Kidney (tissue), 14 donors: ENCODE results near the gene SMAP2. TPM values are rescaled to one million over a fixed set of nuclear protein-coding genes. Genes with fewer than 3 reads are reported as not detected.

ENCODE experiments used
- DNase-seq, 5 donors: peaks; one replicate each; pipeline ENCODE4 v3.0.0-alpha.2; 2013 to 2020
- FAIRE-seq: peaks from 2 replicates; lab custom pipeline; 2012; peaks lifted over from hg19 to GRCh38; lab: Jason Lieb, UNC
- H3K27ac ChIP-seq, 2 donors: one replicate each; pipeline ENCODE4 v1.7.0; 2013; ENCODE audit warnings: low read depth in 2 of 2, low read length in 2 of 2, inconsistent platforms in 1 of 2
- H3K27me3 ChIP-seq: one replicate; pipeline ENCODE4 v1.7.1; 2013; ENCODE audit warnings: low read length, inconsistent platforms; ENCODE audit not compliant: control insufficient read depth, insufficient read depth
- H3K36me3 ChIP-seq, 3 donors: one replicate each; pipeline versions ENCODE4 v1.7.0 to v1.7.1; 2013; ENCODE audit warnings: low read length in 3 of 3, control low read depth in 1 of 3, inconsistent platforms in 1 of 3; ENCODE audit not compliant: insufficient read depth in 3 of 3, control insufficient read depth in 2 of 3
- H3K4me1 ChIP-seq, 3 donors: one replicate each; pipeline versions ENCODE4 v1.7.0 to v1.7.1; 2013; ENCODE audit warnings: low read length in 3 of 3, inconsistent platforms in 1 of 3, low read depth in 1 of 3; ENCODE audit not compliant: control insufficient read depth in 2 of 3, insufficient read depth in 2 of 3
- H3K4me3 ChIP-seq, 3 donors: one replicate each; pipeline versions ENCODE4 v1.7.0 to v1.8.1; 2013; ENCODE audit warnings: low read length in 3 of 3, control low read depth in 1 of 3, inconsistent platforms in 1 of 3
- H3K9ac ChIP-seq, 3 donors: one replicate each; pipeline versions ENCODE4 v1.7.0 to v1.7.1; 2013; ENCODE audit warnings: low read length in 3 of 3, control low read depth in 1 of 3, inconsistent platforms in 1 of 3
- H3K9me3 ChIP-seq, 3 donors: one replicate each; pipeline versions ENCODE4 v1.7.0 to v1.7.1; 2013; ENCODE audit warnings: low read length in 3 of 3, control low read depth in 1 of 3, inconsistent platforms in 1 of 3; ENCODE audit not compliant: control insufficient read depth in 2 of 3, insufficient read depth in 1 of 3
- CTCF ChIP-seq: IDR thresholded peaks from 3 replicates; pipeline ENCODE4 v1.5.1; 2012; ENCODE audit warnings: mild to moderate bottlenecking, moderate library complexity, borderline replicate concordance; ENCODE audit not compliant: insufficient read depth; ENCODE audit errors: extremely low read depth
- intact Hi-C: fragments of 100-400 bp; cut with DNase I; formaldehyde crosslinking; loops from one replicate; pipeline ENCODE4 v1.11.1; 2022
- polyA plus RNA-seq: library from polyadenylated mRNA; stranded (reverse); fragments of 350-450 nt; fragmentation: Illumina TruSeq; extraction: RNeasy Lipid Tissue Mini Kit (QIAGEN cat#74804); gene quantifications from one replicate; pipeline ENCODE4 v1.2.3, GENCODE V29; 2014; ENCODE audit warnings: low read depth, low replicate concordance; ENCODE audit not compliant: insufficient read depth
- total RNA-seq: library from RNA; stranded (reverse); fragmentation: NEBNext Ultra II Directional; extraction: Animal tissue kit (Norgen Biotek cat#: 25700); gene quantifications from one replicate; pipeline ENCODE4 v1.2.1, GENCODE V29; 2021
- donor health status: control.
- donor health status: control.
- donor health status: control.
- donor health status: control.
- donor health status: control.
- donor health status: DM: yes; HTN: yes; CAD: no.
- donor health status: Normal renal cell carcinoma (clear cell type).

The SMAP2 gene
- total and polyA plus RNA-seq, 2 donors from 2014 or later = 17.9 to 61.3 TPM

GRCh38 chr1:40394491-40395172 lies 21.1 kb downstream of the SMAP2 start:
- no peaks in the 10 kb centered on the region for H3K4me1 ChIP-seq
- H3K27me3 ChIP-seq = no peaks in the 10 kb centered on the region
- TF ChIP-seq CTCF = no peak
- intact Hi-C loops = no loop called here
- H3K36me3 ChIP-seq = no peaks in the 10 kb centered on the region
- FAIRE-seq (no peak), DNase-seq (no peak)
- no peaks in the 10 kb centered on the region for H3K9me3 ChIP-seq
- peak overlapping the region in 1 of 2 donors; percentile 1 for H3K27ac ChIP-seq
- H3K4me3 ChIP-seq = no peak overlapping the region
- no peak overlapping the region for H3K9ac ChIP-seq

GRCh38 chr1:40395190-40396175 lies 22.0 kb downstream of the SMAP2 start:
- no peak for FAIRE-seq
- Histone ChIP-seq H3K9ac (no peak overlapping the region), H3K36me3 (no peaks in the 10 kb centered on the region), H3K27ac (peak overlapping the region in 1 of 2 donors; percentile 13), H3K9me3 (no peaks in the 10 kb centered on the region), H3K27me3 (no peaks in the 10 kb centered on the region), H3K4me1 (no peaks in the 10 kb centered on the region), H3K4me3 (no peak overlapping the region)
- intact Hi-C loops = no loop called here
- DNase-seq = no peak
- TF ChIP-seq CTCF = no peak

- no peak overlapping the region for H3K9ac ChIP-seq
- no peaks in the 10 kb centered on the region for H3K27me3 ChIP-seq
- H3K4me1 ChIP-seq = no peaks in the 10 kb centered on the region
- TF ChIP-seq CTCF = no peak
- H3K36me3 ChIP-seq = no peaks in the 10 kb centered on the region
- H3K4me3 ChIP-seq = no peak overlapping the region
- intact Hi-C loops = no loop called here
- no peak for DNase-seq
- no peak overlapping the region for H3K27ac ChIP-seq
- H3K9me3 ChIP-seq = no peaks in the 10 kb centered on the region
- FAIRE-seq = no peak
These were observed 22.9 kb downstream of the SMAP2 start for GRCh38 chr1:40396420-40396819.
